ENCODE measurements around the gene SERGEF.

SERGEF gene

GRCh38 chr11:17752144-17752543 is 260.7 kb downstream of the SERGEF start:
- Histone ChIP-seq H3K9ac (ENCODE audit: low read depth in 1 of 2, low read length in 2 of 2) (no peak overlapping the region), H3K27ac (ENCODE audit: low read depth in 2 of 2, low read length in 2 of 2) (no peak overlapping the region), H3K9me3 (ENCODE audit: control insufficient read depth in 2 of 2, low read length in 2 of 2) (no peaks in the 10 kb centered on the region), H3K4me1 (ENCODE audit: control insufficient read depth in 2 of 2, insufficient read depth in 2 of 2, low read length in 2 of 2) (no peaks in the 10 kb centered on the region), H3K27me3 (ENCODE audit: control insufficient read depth in 2 of 2, insufficient read depth in 2 of 2, low read length in 2 of 2) (peaks cover 0 to 3% of the 10 kb centered on the region in 2 donors), H3K4me3 (ENCODE audit: low read length in 2 of 2) (no peak overlapping the region), H3K36me3 (ENCODE audit: control insufficient read depth in 2 of 2, insufficient read depth in 2 of 2, low read length in 2 of 2) (no peaks in the 10 kb centered on the region)

- Histone ChIP-seq H3K27ac (ENCODE audit: low read depth in 2 of 2, low read length in 2 of 2) (no peak overlapping the region), H3K4me3 (ENCODE audit: low read length in 2 of 2) (no peak overlapping the region), H3K9ac (ENCODE audit: low read depth in 1 of 2, low read length in 2 of 2) (no peak overlapping the region), H3K27me3 (ENCODE audit: control insufficient read depth in 2 of 2, insufficient read depth in 2 of 2, low read length in 2 of 2) (peaks cover 3% of the 10 kb centered on the region in 2 donors), H3K36me3 (ENCODE audit: control insufficient read depth in 2 of 2, insufficient read depth in 2 of 2, low read length in 2 of 2) (no peaks in the 10 kb centered on the region), H3K4me1 (ENCODE audit: control insufficient read depth in 2 of 2, insufficient read depth in 2 of 2, low read length in 2 of 2) (no peaks in the 10 kb centered on the region), H3K9me3 (ENCODE audit: control insufficient read depth in 2 of 2, low read length in 2 of 2) (no peaks in the 10 kb centered on the region)
Observed at GRCh38 chr11:17751558-17751957, 261.3 kb downstream of the SERGEF start.

DNA sequence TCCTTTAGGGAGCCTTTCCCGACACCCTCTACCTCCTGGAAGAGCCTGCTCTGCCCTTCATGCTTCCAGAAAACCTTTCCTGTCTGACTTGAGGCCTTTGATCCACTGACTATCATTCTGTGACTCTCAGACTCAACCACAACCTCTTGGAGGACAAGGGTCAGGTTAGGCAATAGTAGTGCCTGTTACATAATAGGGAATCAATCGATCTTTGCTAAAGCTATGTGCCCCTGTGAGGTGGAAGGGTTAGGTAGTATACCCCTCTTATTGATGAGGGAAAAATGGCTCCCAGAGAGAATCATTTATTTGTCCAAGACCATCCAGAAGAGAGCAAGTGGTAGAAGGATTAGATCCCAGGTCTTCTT is 262.1 kb downstream of the SERGEF start:
- no peak overlapping the region for H3K27ac ChIP-seq (ENCODE audit: low read depth in 2 of 2, low read length in 2 of 2)
- H3K9me3 ChIP-seq (ENCODE audit: control insufficient read depth in 2 of 2, low read length in 2 of 2), result no peaks in the 10 kb centered on the region
- H3K9ac ChIP-seq (ENCODE audit: low read depth in 1 of 2, low read length in 2 of 2), result no peak overlapping the region
- no peaks in the 10 kb centered on the region for H3K36me3 ChIP-seq (ENCODE audit: control insufficient read depth in 2 of 2, insufficient read depth in 2 of 2, low read length in 2 of 2)
- H3K4me1 ChIP-seq (ENCODE audit: control insufficient read depth in 2 of 2, insufficient read depth in 2 of 2, low read length in 2 of 2), result no peaks in the 10 kb centered on the region
- H3K4me3 ChIP-seq (ENCODE audit: low read length in 2 of 2), result no peak overlapping the region
- H3K27me3 ChIP-seq (ENCODE audit: control insufficient read depth in 2 of 2, insufficient read depth in 2 of 2, low read length in 2 of 2), result peaks cover 3% of the 10 kb centered on the region in 2 donors

- H3K4me3 ChIP-seq (ENCODE audit: low read length in 2 of 2), result no peak overlapping the region
- H3K9me3 ChIP-seq (ENCODE audit: control insufficient read depth in 2 of 2, low read length in 2 of 2), result no peaks in the 10 kb centered on the region
- peaks cover 3% of the 10 kb centered on the region in 2 donors for H3K27me3 ChIP-seq (ENCODE audit: control insufficient read depth in 2 of 2, insufficient read depth in 2 of 2, low read length in 2 of 2)
- no peaks in the 10 kb centered on the region for H3K36me3 ChIP-seq (ENCODE audit: control insufficient read depth in 2 of 2, insufficient read depth in 2 of 2, low read length in 2 of 2)
- H3K4me1 ChIP-seq (ENCODE audit: control insufficient read depth in 2 of 2, insufficient read depth in 2 of 2, low read length in 2 of 2), result no peaks in the 10 kb centered on the region
- no peak overlapping the region for H3K27ac ChIP-seq (ENCODE audit: low read depth in 2 of 2, low read length in 2 of 2)
- H3K9ac ChIP-seq (ENCODE audit: low read depth in 1 of 2, low read length in 2 of 2), result no peak overlapping the region
Observed at GRCh38 chr11:17750013-17750800, 262.6 kb downstream of the SERGEF start.

DNA sequence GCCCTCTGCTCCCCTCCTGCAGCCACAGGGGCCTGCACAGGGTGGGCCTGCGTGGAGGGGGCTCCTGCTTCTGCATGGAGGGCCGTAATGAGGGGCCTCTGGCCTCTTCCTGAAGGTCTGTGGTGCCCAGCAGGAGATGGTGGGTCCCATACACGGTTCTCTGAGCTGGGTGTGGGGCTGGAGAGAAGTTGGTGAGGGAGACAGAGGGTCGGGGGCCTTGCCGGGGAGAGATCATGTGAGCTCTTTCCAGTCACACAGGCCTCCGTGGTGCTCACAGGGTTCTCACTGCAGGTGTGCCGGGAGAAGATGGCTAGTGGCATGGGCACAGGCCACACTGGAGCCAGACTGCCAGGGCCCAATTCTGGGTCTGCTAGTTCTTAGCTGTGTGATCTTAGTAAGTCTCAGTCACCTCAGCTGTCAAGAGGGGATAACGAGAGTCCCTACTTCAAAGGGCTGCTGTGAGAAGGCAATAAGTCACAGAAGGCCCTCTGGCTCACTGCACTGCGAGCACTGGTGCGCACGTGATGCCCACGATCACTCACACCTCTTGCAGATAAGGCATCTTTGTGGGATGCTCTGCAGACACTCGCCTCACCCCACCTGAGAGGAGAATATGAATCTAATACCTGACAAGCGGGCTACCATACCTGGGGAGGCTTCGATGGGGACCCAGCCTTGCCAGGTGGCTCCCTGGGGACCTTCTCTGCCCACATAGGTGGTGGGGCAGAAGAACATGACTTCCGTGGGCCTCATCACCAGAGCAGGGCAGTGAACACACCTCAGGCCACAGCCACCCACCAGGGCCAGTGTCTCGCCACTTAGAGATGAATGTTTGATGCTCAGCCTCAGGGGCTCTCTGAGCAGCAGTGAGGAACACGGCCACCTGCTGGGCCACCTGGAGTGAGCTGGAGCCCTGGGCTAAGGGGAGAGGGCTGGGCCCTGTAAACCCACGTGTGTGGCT is 263.8 kb downstream of the SERGEF start:
- Histone ChIP-seq H3K9ac (ENCODE audit: low read depth in 1 of 2, low read length in 2 of 2) (no peak overlapping the region), H3K4me3 (ENCODE audit: low read length in 2 of 2) (no peak overlapping the region), H3K27me3 (ENCODE audit: control insufficient read depth in 2 of 2, insufficient read depth in 2 of 2, low read length in 2 of 2) (peaks cover 3% of the 10 kb centered on the region in 2 donors), H3K4me1 (ENCODE audit: control insufficient read depth in 2 of 2, insufficient read depth in 2 of 2, low read length in 2 of 2) (no peaks in the 10 kb centered on the region), H3K36me3 (ENCODE audit: control insufficient read depth in 2 of 2, insufficient read depth in 2 of 2, low read length in 2 of 2) (no peaks in the 10 kb centered on the region), H3K9me3 (ENCODE audit: control insufficient read depth in 2 of 2, low read length in 2 of 2) (no peaks in the 10 kb centered on the region), H3K27ac (ENCODE audit: low read depth in 2 of 2, low read length in 2 of 2) (no peak overlapping the region)

DNA sequence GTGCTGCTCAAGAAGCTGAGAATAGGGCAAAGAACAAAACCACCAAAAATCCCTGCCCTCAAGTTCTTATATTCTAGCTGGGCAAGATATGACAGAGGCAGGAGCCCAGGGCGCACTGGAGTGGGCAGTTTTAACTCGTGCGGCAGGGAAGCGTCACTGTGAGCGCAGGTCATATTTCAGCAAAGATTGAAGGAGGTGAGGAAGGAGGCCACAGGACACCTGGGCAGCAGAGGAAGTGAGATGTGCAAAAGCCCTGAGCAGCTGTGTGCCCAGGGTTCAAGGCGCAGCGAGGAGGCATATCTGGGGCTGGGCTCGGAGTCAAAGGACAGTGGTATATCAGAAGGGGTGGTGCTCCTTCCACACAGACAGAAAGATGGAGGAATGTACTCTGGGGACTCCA is 264.8 kb downstream of the SERGEF start:
- Histone ChIP-seq H3K9ac (ENCODE audit: low read depth in 1 of 2, low read length in 2 of 2) (no peak overlapping the region), H3K4me3 (ENCODE audit: low read length in 2 of 2) (no peak overlapping the region), H3K27ac (ENCODE audit: low read depth in 2 of 2, low read length in 2 of 2) (no peak overlapping the region), H3K4me1 (ENCODE audit: control insufficient read depth in 2 of 2, insufficient read depth in 2 of 2, low read length in 2 of 2) (no peaks in the 10 kb centered on the region), H3K9me3 (ENCODE audit: control insufficient read depth in 2 of 2, low read length in 2 of 2) (no peaks in the 10 kb centered on the region), H3K27me3 (ENCODE audit: control insufficient read depth in 2 of 2, insufficient read depth in 2 of 2, low read length in 2 of 2) (peaks cover 0 to 3% of the 10 kb centered on the region in 2 donors), H3K36me3 (ENCODE audit: control insufficient read depth in 2 of 2, insufficient read depth in 2 of 2, low read length in 2 of 2) (no peaks in the 10 kb centered on the region)

- Histone ChIP-seq H3K4me1 (ENCODE audit: control insufficient read depth in 2 of 2, insufficient read depth in 2 of 2, low read length in 2 of 2) (no peaks in the 10 kb centered on the region), H3K4me3 (ENCODE audit: low read length in 2 of 2) (no peak overlapping the region), H3K27ac (ENCODE audit: low read depth in 2 of 2, low read length in 2 of 2) (no peak overlapping the region), H3K9me3 (ENCODE audit: control insufficient read depth in 2 of 2, low read length in 2 of 2) (no peaks in the 10 kb centered on the region), H3K9ac (ENCODE audit: low read depth in 1 of 2, low read length in 2 of 2) (no peak overlapping the region), H3K27me3 (ENCODE audit: control insufficient read depth in 2 of 2, insufficient read depth in 2 of 2, low read length in 2 of 2) (peaks cover 0 to 3% of the 10 kb centered on the region in 2 donors), H3K36me3 (ENCODE audit: control insufficient read depth in 2 of 2, insufficient read depth in 2 of 2, low read length in 2 of 2) (no peaks in the 10 kb centered on the region)
Observed at GRCh38 chr11:17747131-17747955, 265.5 kb downstream of the SERGEF start.

- no peak overlapping the region for H3K27ac ChIP-seq (ENCODE audit: low read depth in 2 of 2, low read length in 2 of 2)
Observed at GRCh38 chr11:17746096-17746495, 266.8 kb downstream of the SERGEF start.

GRCh38 chr11:17745023-17745772 is 267.6 kb downstream of the SERGEF start:
- no peak overlapping the region for H3K27ac ChIP-seq (ENCODE audit: low read depth in 2 of 2, low read length in 2 of 2)
- H3K27me3 ChIP-seq (ENCODE audit: control insufficient read depth in 2 of 2, insufficient read depth in 2 of 2, low read length in 2 of 2), result peaks cover 0 to 3% of the 10 kb centered on the region in 2 donors
- no peaks in the 10 kb centered on the region for H3K4me1 ChIP-seq (ENCODE audit: control insufficient read depth in 2 of 2, insufficient read depth in 2 of 2, low read length in 2 of 2)
- no peak overlapping the region for H3K4me3 ChIP-seq (ENCODE audit: low read length in 2 of 2)
- H3K9ac ChIP-seq (ENCODE audit: low read depth in 1 of 2, low read length in 2 of 2), result no peak overlapping the region
- no peaks in the 10 kb centered on the region for H3K9me3 ChIP-seq (ENCODE audit: control insufficient read depth in 2 of 2, low read length in 2 of 2)
- H3K36me3 ChIP-seq (ENCODE audit: control insufficient read depth in 2 of 2, insufficient read depth in 2 of 2, low read length in 2 of 2), result no peaks in the 10 kb centered on the region

More at GRCh38 chr11:17746096-17746495, 266.8 kb downstream of the SERGEF start:
- Histone ChIP-seq H3K9ac (ENCODE audit: low read depth in 1 of 2, low read length in 2 of 2) (no peak overlapping the region), H3K4me3 (ENCODE audit: low read length in 2 of 2) (no peak overlapping the region), H3K27me3 (ENCODE audit: control insufficient read depth in 2 of 2, insufficient read depth in 2 of 2, low read length in 2 of 2) (peaks cover 0 to 3% of the 10 kb centered on the region in 2 donors), H3K4me1 (ENCODE audit: control insufficient read depth in 2 of 2, insufficient read depth in 2 of 2, low read length in 2 of 2) (no peaks in the 10 kb centered on the region), H3K36me3 (ENCODE audit: control insufficient read depth in 2 of 2, insufficient read depth in 2 of 2, low read length in 2 of 2) (no peaks in the 10 kb centered on the region), H3K9me3 (ENCODE audit: control insufficient read depth in 2 of 2, low read length in 2 of 2) (no peaks in the 10 kb centered on the region)
